Nephron progenitor cell (in vitro differentiated cells): Measurements from ENCODE around the gene TFR2.

Experiments
- DNase-seq: peaks from one replicate; pipeline ENCODE4 v3.0.0; 2021
- H3K27ac Mint-ChIP-seq: 2 replicates; pipeline ENCODE4 v1.8.0; 2021; ENCODE audit warnings: mild to moderate bottlenecking, moderate library complexity, mixed read lengths
- H3K27me3 Mint-ChIP-seq: 2 replicates; pipeline ENCODE4 v1.8.0; 2021; ENCODE audit warnings: mild to moderate bottlenecking, low read depth, mixed read lengths; ENCODE audit not compliant: poor library complexity
- H3K36me3 Mint-ChIP-seq: 2 replicates; pipeline ENCODE4 v1.8.0; 2021; ENCODE audit warnings: low read depth, mixed read lengths
- H3K4me1 Mint-ChIP-seq: 2 replicates; pipeline ENCODE4 v1.8.0; 2021; ENCODE audit warnings: mixed read lengths
- H3K4me3 Mint-ChIP-seq: 2 replicates; pipeline ENCODE4 v1.8.0; 2021; ENCODE audit warnings: mild to moderate bottlenecking, moderate library complexity, mixed read lengths
- H3K9me3 Mint-ChIP-seq: 2 replicates; pipeline ENCODE4 v1.8.0; 2021; ENCODE audit warnings: mild to moderate bottlenecking, moderate library complexity, mixed read lengths
- TF ChIP-seq, protein P1 (sequence below): fragments of 200-600 bp; sonication (generic); IDR thresholded peaks from 2 replicates; pipeline ENCODE4 v1.5.0; 2021; ENCODE audit warnings: antibody characterized with exemption

The TFR2 gene

DNA sequence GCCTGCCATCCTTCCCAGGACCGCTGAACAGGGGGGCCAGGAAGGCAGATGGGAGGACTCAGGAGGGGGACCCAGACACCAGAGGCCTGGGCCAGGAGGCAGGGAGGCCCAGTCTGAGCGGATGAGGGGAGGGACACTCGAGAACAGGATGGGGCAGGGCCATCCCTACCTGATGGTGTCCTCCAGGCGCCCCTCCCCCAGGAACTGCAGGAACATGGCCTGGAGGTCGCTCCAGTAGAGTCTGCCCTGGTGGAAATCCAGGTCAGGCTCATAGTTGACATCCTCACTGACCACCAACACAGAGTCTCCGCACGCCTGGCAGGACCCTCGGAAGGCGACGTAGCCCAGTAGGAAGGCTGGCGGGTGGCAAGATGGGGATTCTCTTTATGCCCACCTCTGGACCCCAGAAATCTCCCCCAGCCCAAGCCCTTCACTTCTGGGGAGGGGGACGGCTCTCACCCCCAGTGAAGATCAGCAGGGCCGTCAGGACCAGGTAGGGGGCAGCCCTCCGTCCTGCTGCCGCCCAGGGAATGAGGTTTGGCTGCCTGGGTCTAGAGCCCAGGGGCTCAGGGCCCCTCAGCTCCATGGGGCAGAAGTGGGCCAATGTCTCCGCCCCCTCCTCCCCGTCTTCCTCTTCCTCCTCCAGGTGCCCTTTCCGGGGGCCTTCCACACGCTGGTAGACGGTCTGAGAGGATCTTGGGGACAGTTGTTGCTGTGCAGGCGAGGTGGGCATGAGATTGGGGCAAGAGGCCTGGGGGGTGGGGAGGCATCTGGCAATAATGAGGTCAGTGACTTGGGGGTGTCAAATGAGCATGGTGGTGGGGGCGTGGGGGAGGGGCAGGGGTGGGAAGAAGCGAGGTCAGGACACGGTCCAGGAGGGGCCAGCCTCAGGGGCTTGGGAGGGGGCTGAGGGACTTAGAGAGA lies 573 bp downstream of the TFR2 start:
- no peak overlapping the region for H3K4me3 Mint-ChIP-seq
- no peak for DNase-seq
- H3K9me3 Mint-ChIP-seq: no peaks in the 10 kb centered on the region
- H3K36me3 Mint-ChIP-seq: no peaks in the 10 kb centered on the region
- H3K27ac Mint-ChIP-seq: no peak overlapping the region
- TF ChIP-seq, protein P1, sequence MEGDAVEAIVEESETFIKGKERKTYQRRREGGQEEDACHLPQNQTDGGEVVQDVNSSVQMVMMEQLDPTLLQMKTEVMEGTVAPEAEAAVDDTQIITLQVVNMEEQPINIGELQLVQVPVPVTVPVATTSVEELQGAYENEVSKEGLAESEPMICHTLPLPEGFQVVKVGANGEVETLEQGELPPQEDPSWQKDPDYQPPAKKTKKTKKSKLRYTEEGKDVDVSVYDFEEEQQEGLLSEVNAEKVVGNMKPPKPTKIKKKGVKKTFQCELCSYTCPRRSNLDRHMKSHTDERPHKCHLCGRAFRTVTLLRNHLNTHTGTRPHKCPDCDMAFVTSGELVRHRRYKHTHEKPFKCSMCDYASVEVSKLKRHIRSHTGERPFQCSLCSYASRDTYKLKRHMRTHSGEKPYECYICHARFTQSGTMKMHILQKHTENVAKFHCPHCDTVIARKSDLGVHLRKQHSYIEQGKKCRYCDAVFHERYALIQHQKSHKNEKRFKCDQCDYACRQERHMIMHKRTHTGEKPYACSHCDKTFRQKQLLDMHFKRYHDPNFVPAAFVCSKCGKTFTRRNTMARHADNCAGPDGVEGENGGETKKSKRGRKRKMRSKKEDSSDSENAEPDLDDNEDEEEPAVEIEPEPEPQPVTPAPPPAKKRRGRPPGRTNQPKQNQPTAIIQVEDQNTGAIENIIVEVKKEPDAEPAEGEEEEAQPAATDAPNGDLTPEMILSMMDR: no peak
- H3K27me3 Mint-ChIP-seq: peaks cover 37% of the 10 kb centered on the region
- peaks cover 30% of the 10 kb centered on the region for H3K4me1 Mint-ChIP-seq

DNA sequence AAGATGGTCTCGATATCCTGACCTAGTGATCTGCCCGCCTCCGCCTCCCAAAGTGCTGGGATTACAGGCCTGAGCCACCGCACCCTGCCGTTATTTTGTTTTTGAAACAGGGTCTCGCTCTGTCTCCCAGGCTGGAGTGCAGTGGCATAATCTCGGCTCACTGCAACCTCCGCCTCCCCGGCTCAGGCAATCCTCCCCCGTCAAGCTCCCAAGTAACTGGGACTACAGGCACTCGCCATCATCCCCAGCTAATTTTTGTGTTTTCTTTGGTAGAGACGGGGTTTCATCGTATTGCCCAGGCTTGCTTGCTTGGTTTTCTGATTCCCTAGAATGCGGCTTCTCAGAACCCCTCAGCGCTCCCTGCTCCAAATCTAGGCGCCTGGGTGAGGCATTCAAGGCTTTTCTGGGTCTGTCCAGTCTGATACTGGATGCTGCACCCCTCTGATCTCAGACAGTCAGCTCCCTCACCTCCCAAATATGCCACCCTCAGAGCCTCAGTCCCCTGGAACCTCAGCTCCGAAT lies 1.3 kb downstream of the TFR2 start:
- no peak overlapping the region for H3K27ac Mint-ChIP-seq
- H3K27me3 Mint-ChIP-seq: peaks cover 37% of the 10 kb centered on the region
- TF ChIP-seq, protein P1: no peak
- H3K4me1 Mint-ChIP-seq: peaks cover 25% of the 10 kb centered on the region
- H3K36me3 Mint-ChIP-seq: no peaks in the 10 kb centered on the region
- DNase-seq: no peak
- H3K9me3 Mint-ChIP-seq: no peaks in the 10 kb centered on the region
- H3K4me3 Mint-ChIP-seq: no peak overlapping the region

DNA sequence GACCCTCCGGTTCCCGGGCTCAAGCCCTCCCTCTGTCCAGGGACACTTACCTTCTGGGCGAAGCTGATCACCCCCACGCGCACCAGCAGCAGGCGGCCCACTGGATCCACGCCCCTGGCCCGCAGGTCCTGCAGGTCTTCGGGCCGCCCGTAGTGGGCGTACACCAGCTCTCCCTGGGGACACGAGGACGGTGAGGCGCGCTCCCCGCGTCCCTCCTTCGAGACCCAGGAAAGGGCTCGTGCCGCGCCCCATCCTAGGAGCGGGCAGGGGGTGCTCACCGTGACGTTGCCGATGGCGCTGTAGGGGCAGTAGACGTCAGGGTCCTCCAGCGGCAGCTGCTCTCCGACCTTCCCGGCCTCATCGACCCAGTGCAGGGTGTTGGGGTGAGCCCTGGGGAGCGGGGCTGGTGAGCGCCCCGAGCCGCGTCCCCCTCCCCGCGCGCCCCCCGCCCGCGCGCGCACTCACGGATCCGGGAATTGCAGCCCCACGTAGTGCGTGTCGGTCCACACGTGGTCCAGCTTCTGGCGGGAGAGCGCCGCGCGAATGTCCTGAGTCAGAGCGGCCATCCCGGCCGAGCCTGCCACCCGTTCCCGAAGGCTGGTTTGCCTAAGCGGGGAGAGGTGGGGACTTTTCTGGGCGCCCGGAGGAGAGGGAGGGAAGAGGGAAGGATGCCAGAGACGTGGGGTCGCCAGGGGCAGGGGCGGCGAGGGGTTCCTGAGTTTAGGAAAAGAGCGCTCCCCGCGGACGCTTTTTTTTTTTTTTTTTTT lies 8.2 kb downstream of the TFR2 start:
- TF ChIP-seq, protein P1: peak; percentile 38
- peak; percentile 59 for DNase-seq
- H3K27ac Mint-ChIP-seq: no peak overlapping the region
- H3K27me3 Mint-ChIP-seq: peaks cover 74% of the 10 kb centered on the region
- peak overlapping the region; percentile 81 for H3K4me3 Mint-ChIP-seq
- no peaks in the 10 kb centered on the region for H3K36me3 Mint-ChIP-seq
- no peaks in the 10 kb centered on the region for H3K9me3 Mint-ChIP-seq
- H3K4me1 Mint-ChIP-seq: peaks cover 9% of the 10 kb centered on the region

DNA sequence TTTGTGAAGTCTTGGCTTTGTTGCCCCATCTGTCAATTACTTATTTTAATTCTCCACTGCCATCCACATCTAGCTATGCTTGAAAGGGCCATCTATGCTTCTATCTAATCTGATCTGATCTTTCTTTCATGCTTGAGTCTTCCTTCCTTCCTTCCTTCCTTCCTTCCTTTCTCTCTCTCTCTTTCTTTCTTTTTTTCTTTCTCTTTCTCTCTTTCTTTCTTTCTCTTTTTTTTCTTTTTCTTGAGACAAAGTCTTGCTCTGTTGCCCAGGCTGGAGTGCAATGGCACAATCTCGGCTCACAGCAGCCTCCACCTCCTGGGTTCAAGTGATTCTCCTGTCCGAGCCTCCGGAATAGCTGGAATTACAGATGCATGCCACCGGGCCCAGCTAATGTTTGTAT lies 11.3 kb downstream of the TFR2 start:
- Mint-ChIP-seq H3K27me3 (peaks cover 62% of the 10 kb centered on the region), H3K4me3 (no peak overlapping the region), H3K9me3 (no peaks in the 10 kb centered on the region), H3K36me3 (no peaks in the 10 kb centered on the region), H3K4me1 (peaks cover 16% of the 10 kb centered on the region), H3K27ac (no peak overlapping the region)
- no peak for DNase-seq
- TF ChIP-seq, protein P1: no peak

DNA sequence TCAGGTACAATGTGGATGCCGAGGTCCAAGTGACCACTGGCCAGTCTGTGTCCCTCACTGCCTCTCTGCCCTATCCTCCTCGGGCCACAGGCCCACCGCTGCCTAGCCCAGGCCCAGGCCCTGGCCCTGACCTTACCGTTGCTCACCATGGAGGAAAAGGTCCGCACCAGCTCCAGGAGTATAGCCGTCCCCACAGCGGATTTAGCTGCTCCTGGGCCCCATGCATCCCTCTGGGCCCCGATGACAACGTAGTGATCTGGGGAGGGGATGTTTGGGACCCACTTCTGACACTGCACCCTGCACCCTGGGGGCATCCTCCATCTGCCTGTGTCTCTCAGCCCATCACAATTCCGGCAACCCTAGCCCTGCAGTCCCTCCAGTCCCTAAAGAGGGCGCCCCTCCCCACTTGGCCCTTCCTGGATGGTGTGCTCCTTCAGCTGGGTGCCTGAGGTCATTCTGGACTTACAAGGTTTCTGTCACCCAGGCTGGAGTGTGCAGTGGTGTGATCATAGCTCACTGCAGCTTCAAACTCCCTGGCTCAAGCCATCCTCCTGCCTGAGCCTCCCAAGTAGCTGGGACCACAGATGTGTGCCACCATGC lies 12.1 kb downstream of the TFR2 start:
- Mint-ChIP-seq H3K4me3 (no peak overlapping the region), H3K36me3 (no peaks in the 10 kb centered on the region), H3K27me3 (peaks cover 56% of the 10 kb centered on the region), H3K27ac (peak overlapping the region; percentile 59), H3K4me1 (peaks cover 16% of the 10 kb centered on the region), H3K9me3 (no peaks in the 10 kb centered on the region)
- DNase-seq: peak; percentile 51
- TF ChIP-seq, protein P1: peak; percentile 31
